Limb (tissue), 2 donors: ENCODE measurements around the gene GCNT4.

Source experiments
- DNase-seq, 2 donors: peaks; one replicate each; pipeline ENCODE4 v3.0.0-alpha.2; 2016; ENCODE audit errors: extremely low spot score in 2 of 2

GCNT4 gene

DNA sequence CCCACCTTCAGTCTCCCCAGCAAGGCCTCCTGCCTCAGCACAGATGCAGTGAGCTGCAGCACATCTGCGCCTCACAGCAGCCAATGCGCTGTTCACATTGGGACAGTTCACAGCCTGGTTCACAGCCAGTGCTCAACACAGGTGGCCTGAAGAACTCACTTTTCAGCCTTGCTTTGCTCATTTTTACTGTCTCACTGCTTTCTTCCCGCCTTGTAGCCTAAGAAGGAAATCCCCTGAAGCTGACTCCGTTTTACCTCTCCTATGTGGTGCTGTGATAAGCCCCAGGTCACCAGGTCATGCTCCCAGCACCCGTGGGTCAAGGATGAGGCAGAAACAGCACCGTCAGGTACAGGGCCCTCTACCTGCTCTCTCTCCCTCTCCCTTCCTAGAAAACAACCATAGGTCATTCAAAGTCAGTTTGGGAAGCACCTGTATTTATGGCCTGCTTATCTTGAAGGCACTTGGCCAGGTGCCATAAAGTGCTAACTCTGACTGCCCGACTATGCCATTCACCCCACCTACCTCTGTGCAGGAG is 1.1 kb downstream of the GCNT4 start:
- DNase-seq = no peak

DNA sequence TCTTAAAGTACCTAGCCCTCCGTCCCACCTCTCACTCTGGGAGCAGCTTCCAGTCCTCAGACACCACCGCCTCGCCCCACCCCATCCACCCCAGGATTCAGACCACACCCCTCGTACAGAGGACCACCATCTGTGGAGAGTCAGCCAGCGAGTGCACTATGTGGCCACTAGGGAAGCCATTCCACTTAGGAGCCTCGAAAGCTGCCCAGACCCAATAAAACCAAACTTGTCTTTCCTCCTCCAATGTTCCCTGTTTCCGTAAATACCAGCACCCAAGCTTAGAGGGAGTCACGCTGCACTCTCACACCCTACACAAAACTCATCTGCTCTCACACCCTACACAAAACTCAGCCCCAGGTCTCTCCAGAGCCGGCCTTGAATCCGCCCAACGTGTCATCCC is 1.9 kb downstream of the GCNT4 start:
- no peak for DNase-seq

- no peak for DNase-seq
These were observed 2.7 kb downstream of the GCNT4 start for GRCh38 chr5:75049456-75050351.

DNA sequence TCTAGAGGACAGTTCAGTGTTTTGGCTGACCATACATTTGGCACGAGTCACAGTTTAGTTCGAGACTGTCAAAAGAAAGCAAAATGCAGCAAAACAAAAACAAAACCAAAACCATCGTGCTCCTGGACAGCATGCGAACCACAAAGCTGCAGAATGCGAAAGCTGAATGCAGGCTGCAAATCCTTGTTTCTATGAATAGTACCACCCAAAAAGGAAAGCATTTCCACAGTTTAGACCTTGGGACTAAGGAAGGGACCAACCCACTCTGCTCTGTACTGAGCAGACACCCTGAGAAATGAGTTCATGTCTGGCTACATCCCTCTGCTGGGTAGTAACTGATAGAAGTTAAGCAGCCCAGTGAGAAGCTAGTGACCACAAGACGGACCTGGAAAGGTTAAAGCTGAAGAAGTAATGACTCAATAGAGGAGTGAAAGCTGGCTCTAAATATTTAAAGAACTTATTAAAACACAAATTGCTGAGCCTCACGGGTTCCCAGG is 3.9 kb downstream of the GCNT4 start:
- no peak for DNase-seq

- no peak for DNase-seq
These were observed 5.0 kb downstream of the GCNT4 start for GRCh38 chr5:75047356-75047755.

DNA sequence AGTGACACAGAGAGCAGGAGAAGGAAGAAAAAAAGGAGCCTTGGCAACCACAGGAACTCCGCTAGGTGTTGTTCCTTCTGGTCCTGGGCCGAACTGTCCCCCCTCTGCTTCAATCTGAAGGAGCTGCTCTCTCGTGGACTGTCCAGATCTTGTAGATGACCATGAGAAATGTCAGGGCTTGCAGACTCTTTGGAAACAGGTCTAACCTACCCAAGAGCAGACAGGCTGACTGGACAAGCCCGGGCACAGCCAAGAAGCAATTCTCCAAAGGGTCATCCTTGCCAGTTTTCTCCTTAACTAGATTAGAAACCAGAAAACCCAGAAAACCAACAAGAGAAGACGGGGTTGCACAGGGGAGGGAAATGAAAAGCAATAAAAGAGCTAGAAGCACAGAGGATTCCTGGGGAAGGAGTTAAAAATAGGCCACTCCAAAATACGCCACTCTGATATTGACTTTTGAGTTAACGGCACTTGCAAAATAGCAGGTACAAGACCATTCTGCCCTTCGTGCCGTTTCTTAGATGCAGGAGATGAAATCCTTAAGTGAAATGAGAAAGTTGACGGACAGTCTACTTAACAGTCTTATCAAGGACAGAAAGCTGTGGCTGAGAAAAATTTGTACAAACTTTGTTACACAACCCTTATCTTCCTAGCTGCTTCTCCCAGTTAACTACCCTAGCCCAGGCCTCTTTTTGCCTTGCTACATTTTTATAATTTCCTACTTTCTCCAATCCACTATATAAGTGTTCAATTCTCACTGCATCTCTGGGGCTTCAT is 5.8 kb downstream of the GCNT4 start:
- no peak for DNase-seq

DNA sequence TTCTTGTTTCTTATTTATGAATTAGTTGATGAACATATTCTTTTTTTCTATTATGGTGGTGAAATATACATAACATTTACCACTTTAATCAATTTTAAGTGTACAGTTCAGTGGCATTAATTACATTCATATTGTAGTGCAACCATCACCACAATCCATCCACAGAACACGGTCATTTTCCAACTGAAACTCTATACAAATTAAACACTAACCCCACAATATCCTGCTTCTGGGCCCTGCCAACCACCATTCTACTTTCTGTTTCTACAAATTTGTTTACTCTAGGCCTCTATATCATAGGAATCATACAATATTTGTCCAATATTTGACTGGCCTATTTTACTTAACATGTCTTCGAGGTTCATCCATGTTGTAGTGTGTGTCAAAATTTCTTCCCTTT is 7.3 kb downstream of the GCNT4 start:
- DNase-seq = no peak

- DNase-seq = no peak
These were observed 8.0 kb downstream of the GCNT4 start for GRCh38 chr5:75044406-75044805.

GRCh38 chr5:75043633-75044264 is 8.6 kb downstream of the GCNT4 start:
- no peak for DNase-seq

DNA sequence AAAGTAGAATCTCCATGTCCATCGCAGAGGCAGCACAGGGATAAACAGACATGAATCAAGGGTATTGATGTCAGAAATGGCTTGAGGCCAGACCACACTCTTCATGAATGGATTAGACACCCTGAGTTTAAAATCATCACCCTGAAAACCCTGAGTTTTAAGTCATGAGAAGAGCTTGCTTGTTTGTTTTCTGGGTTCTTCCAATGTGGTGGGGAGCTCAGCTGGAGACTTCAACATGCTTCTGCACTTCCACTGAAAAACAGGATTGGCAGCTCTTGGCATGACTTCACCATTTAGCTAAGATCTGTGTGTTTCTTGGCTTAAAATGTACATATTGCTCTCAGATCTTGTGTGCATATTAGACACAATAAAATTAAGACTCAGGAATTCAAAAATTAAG is 9.8 kb downstream of the GCNT4 start:
- DNase-seq = no peak

- no peak for DNase-seq
These were observed 11.4 kb downstream of the GCNT4 start for GRCh38 chr5:75040973-75041372.

- no peak for DNase-seq
These were observed 15.3 kb downstream of the GCNT4 start for GRCh38 chr5:75037106-75037505.

- DNase-seq = no peak
These were observed 18.1 kb downstream of the GCNT4 start for GRCh38 chr5:75034137-75034739.

- DNase-seq = no peak
These were observed 21.0 kb downstream of the GCNT4 start for GRCh38 chr5:75031366-75031765.

GRCh38 chr5:75028090-75028489 is 24.3 kb downstream of the GCNT4 start:
- DNase-seq = no peak

- no peak for DNase-seq
These were observed 28.8 kb downstream of the GCNT4 start for GRCh38 chr5:75023368-75024159.

- no peak for DNase-seq
These were observed 30.6 kb downstream of the GCNT4 start for GRCh38 chr5:75021800-75022199.

DNA sequence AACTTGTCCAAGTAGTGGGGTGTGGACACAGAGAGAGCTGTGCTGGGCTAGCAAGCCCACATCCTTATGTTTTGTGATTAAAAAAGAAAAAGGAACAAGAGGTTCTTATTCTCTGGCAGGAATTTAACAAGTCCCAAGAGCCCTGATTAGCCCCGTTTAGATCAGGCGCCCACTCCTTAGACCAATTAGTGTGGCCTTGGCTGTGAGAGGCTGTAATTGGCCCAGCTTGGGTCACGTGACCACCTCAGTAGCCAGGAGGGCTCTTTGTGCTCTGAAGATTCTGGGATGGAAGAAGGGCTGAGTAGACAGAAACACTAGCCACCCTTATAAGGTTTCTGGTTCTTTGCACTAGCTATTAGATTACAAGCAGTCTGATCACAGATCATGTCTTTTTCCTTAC is 31.1 kb downstream of the GCNT4 start:
- DNase-seq = no peak

DNA sequence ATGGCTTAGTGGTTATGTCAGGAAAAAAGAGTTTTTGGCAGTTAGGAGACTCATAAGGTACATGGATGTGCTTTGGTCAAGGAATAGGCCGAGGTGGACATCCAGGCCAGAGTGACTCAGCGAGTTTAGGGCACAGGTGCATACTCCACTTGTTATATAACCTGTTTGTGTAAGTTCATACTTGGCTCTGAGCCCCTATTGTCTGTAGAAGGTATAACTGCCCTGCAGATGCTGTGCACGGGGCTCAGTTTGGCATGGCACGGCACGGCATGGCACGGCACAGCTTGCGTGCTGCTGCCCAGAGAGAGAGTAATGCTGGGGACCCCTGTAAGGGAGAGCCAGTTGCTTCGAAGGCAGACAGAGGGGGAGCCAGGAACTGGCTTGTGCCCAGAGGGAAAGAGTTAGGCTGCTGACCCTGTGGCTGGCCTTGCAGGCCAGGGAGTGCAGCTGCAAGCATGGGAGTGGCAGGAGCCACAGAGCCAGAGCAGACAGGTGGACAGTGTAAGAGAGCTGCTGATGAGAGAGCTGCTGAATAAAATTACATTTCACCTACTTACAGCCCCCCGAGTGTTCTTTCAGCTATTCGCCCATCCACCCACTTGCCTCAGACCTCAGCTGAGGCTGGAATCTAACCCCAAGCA is 32.2 kb downstream of the GCNT4 start:
- no peak for DNase-seq
